ENCODE measurements around the gene ZNF521. TPM values are rescaled to one million over a fixed set of nuclear protein-coding genes. Genes with fewer than 3 reads are reported as not detected.

ZNF521 gene
- total and polyA plus RNA-seq, 2 experiments from 2014 or later = 3.1 to 9.2 TPM

DNA sequence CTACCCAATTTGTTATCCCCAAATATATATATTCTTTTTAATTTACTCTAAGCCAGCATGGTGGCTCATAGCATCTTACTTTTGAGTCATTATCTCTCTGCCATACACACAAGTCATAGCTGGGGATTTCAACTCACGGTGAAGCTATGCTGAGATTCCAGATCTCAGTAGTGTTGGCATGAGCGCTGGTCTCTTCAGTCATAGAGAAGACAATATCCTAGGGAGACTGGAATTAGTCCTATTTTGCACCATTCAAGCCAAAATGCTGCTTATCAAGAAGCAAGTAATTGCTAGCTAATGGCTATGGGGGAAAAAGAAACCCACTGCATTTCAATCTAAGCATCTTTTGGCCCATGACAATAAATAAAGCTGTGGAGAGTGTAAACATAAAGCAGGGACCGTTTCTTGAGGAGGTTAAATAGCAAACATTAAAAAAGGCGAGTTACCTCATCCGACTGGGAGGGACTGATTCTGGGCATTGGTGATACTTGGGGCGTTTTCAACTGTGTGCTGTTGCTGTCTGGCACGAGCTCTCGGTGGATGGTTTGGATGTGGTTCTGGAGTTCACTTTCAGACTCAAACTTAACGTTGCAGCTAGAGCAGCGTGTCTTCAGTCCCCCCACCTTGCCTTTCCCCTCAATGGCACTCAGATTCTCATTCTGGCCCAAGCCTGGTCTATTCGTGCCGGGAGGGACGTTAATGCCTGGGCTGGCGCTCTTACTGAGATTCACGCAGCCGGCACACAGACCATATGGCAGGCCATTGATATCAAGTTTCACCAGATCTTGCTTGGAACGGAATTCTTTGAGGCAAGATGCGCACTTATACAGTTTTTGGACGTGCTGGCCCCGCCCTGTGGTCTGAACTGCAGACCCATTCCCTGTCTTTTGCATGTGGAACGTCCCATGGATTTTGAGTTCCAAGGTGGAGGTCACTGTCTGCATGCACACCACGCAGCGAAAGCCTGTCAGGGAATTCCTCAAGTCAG, 127.8 kb downstream of the ZNF521 start:
- Mint-ChIP-seq H3K36me3 (ENCODE audit: low read depth) (peaks cover 15% of the 10 kb centered on the region; the same call in 2 of the 3 replicates), H3K27me3 (ENCODE audit: insufficient read depth, low read depth, poor library complexity) (no peaks in the 10 kb centered on the region), H3K4me3 (no peak overlapping the region), H3K4me1 (peaks cover 14% of the 10 kb centered on the region), H3K9me3 (no peaks in the 10 kb centered on the region), H3K27ac (no peak overlapping the region)
- Histone ChIP-seq H3K4me3 (no peak overlapping the region), H3F3A (replicated peaks; ENCODE audit: low read depth) (no peaks in the 10 kb centered on the region), H4K20me1 (replicated peaks; ENCODE audit: insufficient read depth) (no peaks in the 10 kb centered on the region), H3K27ac (ENCODE audit: low read depth) (no peak overlapping the region), H3K36me3 (ENCODE audit: insufficient read depth) (no peaks in the 10 kb centered on the region), H3K27me3 (ENCODE audit: insufficient read depth) (no peaks in the 10 kb centered on the region), H3K79me2 (replicated peaks; ENCODE audit: insufficient read depth) (no peaks in the 10 kb centered on the region), H3K4me2 (no peak overlapping the region), H3K9me2 (ENCODE audit: insufficient read depth) (no peaks in the 10 kb centered on the region), H3K4me1 (ENCODE audit: insufficient read depth) (no peaks in the 10 kb centered on the region), H2AFZ (no peak overlapping the region)
- ATAC-seq (no peak), DNase-seq (ENCODE audit: low spot score) (no peak)
- TF ChIP-seq, protein P1, sequence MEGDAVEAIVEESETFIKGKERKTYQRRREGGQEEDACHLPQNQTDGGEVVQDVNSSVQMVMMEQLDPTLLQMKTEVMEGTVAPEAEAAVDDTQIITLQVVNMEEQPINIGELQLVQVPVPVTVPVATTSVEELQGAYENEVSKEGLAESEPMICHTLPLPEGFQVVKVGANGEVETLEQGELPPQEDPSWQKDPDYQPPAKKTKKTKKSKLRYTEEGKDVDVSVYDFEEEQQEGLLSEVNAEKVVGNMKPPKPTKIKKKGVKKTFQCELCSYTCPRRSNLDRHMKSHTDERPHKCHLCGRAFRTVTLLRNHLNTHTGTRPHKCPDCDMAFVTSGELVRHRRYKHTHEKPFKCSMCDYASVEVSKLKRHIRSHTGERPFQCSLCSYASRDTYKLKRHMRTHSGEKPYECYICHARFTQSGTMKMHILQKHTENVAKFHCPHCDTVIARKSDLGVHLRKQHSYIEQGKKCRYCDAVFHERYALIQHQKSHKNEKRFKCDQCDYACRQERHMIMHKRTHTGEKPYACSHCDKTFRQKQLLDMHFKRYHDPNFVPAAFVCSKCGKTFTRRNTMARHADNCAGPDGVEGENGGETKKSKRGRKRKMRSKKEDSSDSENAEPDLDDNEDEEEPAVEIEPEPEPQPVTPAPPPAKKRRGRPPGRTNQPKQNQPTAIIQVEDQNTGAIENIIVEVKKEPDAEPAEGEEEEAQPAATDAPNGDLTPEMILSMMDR (conservative IDR thresholded peaks at IDR 0.05; ENCODE audit: low read depth in 2 of 2) = no peak
- TF ChIP-seq ZNF114 (CRISPR knock-in tag; IDR thresholded peaks at IDR 0.05) (no peak), POLR2AphosphoS5 (IDR thresholded peaks at IDR 0.05; ENCODE audit: low read depth) (no peak), ZNF331 (CRISPR knock-in tag; IDR thresholded peaks at IDR 0.05; ENCODE audit: low read depth) (no peak), EZH2 (IDR thresholded peaks at IDR 0.05; ENCODE audit: low read depth, unreplicated experiment) (no peak), CREB1 (CRISPR knock-in tag; IDR thresholded peaks at IDR 0.05; ENCODE audit: low read depth) (no peak), JUNB (IDR thresholded peaks at IDR 0.05; ENCODE audit: unreplicated experiment) (no peak), NANOG (IDR thresholded peaks at IDR 0.05; ENCODE audit: borderline replicate concordance) (no peak)
- TF ChIP-seq, protein P2, sequence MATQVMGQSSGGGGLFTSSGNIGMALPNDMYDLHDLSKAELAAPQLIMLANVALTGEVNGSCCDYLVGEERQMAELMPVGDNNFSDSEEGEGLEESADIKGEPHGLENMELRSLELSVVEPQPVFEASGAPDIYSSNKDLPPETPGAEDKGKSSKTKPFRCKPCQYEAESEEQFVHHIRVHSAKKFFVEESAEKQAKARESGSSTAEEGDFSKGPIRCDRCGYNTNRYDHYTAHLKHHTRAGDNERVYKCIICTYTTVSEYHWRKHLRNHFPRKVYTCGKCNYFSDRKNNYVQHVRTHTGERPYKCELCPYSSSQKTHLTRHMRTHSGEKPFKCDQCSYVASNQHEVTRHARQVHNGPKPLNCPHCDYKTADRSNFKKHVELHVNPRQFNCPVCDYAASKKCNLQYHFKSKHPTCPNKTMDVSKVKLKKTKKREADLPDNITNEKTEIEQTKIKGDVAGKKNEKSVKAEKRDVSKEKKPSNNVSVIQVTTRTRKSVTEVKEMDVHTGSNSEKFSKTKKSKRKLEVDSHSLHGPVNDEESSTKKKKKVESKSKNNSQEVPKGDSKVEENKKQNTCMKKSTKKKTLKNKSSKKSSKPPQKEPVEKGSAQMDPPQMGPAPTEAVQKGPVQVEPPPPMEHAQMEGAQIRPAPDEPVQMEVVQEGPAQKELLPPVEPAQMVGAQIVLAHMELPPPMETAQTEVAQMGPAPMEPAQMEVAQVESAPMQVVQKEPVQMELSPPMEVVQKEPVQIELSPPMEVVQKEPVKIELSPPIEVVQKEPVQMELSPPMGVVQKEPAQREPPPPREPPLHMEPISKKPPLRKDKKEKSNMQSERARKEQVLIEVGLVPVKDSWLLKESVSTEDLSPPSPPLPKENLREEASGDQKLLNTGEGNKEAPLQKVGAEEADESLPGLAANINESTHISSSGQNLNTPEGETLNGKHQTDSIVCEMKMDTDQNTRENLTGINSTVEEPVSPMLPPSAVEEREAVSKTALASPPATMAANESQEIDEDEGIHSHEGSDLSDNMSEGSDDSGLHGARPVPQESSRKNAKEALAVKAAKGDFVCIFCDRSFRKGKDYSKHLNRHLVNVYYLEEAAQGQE (IDR thresholded peaks at IDR 0.05; ENCODE audit: unreplicated experiment) = no peak
- TF ChIP-seq, protein P3, sequence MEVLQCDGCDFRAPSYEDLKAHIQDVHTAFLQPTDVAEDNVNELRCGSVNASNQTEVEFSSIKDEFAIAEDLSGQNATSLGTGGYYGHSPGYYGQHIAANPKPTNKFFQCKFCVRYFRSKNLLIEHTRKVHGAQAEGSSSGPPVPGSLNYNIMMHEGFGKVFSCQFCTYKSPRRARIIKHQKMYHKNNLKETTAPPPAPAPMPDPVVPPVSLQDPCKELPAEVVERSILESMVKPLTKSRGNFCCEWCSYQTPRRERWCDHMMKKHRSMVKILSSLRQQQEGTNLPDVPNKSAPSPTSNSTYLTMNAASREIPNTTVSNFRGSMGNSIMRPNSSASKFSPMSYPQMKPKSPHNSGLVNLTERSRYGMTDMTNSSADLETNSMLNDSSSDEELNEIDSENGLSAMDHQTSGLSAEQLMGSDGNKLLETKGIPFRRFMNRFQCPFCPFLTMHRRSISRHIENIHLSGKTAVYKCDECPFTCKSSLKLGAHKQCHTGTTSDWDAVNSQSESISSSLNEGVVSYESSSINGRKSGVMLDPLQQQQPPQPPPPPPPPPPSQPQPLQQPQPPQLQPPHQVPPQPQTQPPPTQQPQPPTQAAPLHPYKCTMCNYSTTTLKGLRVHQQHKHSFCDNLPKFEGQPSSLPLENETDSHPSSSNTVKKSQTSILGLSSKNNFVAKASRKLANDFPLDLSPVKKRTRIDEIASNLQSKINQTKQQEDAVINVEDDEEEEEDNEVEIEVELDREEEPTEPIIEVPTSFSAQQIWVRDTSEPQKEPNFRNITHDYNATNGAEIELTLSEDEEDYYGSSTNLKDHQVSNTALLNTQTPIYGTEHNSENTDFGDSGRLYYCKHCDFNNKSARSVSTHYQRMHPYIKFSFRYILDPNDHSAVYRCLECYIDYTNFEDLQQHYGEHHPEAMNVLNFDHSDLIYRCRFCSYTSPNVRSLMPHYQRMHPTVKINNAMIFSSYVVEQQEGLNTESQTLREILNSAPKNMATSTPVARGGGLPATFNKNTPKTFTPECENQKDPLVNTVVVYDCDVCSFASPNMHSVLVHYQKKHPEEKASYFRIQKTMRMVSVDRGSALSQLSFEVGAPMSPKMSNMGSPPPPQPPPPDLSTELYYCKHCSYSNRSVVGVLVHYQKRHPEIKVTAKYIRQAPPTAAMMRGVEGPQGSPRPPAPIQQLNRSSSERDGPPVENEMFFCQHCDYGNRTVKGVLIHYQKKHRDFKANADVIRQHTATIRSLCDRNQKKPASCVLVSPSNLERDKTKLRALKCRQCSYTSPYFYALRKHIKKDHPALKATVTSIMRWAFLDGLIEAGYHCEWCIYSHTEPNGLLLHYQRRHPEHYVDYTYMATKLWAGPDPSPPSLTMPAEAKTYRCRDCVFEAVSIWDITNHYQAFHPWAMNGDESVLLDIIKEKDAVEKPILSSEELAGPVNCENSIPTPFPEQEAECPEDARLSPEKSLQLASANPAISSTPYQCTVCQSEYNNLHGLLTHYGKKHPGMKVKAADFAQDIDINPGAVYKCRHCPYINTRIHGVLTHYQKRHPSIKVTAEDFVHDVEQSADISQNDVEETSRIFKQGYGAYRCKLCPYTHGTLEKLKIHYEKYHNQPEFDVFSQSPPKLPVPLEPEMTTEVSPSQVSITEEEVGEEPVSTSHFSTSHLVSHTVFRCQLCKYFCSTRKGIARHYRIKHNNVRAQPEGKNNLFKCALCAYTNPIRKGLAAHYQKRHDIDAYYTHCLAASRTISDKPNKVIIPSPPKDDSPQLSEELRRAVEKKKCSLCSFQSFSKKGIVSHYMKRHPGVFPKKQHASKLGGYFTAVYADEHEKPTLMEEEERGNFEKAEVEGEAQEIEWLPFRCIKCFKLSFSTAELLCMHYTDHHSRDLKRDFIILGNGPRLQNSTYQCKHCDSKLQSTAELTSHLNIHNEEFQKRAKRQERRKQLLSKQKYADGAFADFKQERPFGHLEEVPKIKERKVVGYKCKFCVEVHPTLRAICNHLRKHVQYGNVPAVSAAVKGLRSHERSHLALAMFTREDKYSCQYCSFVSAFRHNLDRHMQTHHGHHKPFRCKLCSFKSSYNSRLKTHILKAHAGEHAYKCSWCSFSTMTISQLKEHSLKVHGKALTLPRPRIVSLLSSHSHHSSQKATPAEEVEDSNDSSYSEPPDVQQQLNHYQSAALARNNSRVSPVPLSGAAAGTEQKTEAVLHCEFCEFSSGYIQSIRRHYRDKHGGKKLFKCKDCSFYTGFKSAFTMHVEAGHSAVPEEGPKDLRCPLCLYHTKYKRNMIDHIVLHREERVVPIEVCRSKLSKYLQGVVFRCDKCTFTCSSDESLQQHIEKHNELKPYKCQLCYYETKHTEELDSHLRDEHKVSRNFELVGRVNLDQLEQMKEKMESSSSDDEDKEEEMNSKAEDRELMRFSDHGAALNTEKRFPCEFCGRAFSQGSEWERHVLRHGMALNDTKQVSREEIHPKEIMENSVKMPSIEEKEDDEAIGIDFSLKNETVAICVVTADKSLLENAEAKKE (CRISPR knock-in tag; IDR thresholded peaks at IDR 0.05) = no peak

Data from GM23338 (cell line).